HepG2 (cell line): ENCODE measurements around the gene OSBP. TPM values are rescaled to one million over a fixed set of nuclear protein-coding genes. Genes with fewer than 3 reads are reported as not detected.

Source experiments
- ATAC-seq: fragments of 200-7000 bp; cut with Tn5 transposase; 3 replicates; pipeline ENCODE4 v1.9.1; 2020; ENCODE audit warnings: mild to moderate bottlenecking, moderate library complexity
- BruUV-seq: library from RNA; stranded (reverse); fragments of 400-500 nt; replicated peaks from 2 replicates; lab custom pipeline; 2021; lab: Mats Ljungman, UMichigan
- CTCF ChIA-PET: fragments of 300-600 bp; formaldehyde crosslinking; extraction: SDS; loops from one replicate; lab custom pipeline; 2021; ENCODE audit warnings: low total read pairs, inconsistent platforms, low intra/inter-chr PET ratio; lab: Yijun Ruan, JAX
- POLR2A ChIA-PET: fragments of 350-600 bp; sonication (Branson Sonifier 250); formaldehyde crosslinking; loops from one replicate; lab custom pipeline; 2020; ENCODE audit warnings: antibody characterized with exemption, inconsistent platforms; lab: Yijun Ruan, JAX
- DNase-seq: peaks from one replicate; pipeline ENCODE4 v3.0.0-alpha.2; 2015; ENCODE audit warnings: low spot score
- FAIRE-seq: peaks from 3 replicates; lab custom pipeline; 2011; peaks lifted over from hg19 to GRCh38; lab: Jason Lieb, UNC
- H2AFZ ChIP-seq: one replicate; pipeline ENCODE4 v1.6.1; 2011; ENCODE audit warnings: low read length, inconsistent platforms
- H3K27ac ChIP-seq: fragments of 300-600 bp; 3 replicates; pipeline ENCODE4 v1.8.0; 2011; ENCODE audit warnings: mixed run types, mild to moderate bottlenecking, mixed read lengths, low read length, inconsistent platforms; ENCODE audit not compliant: insufficient read depth; ENCODE audit errors: extremely low read length
- H3K27me3 ChIP-seq, 2 experiments: fragments of 200-600 bp in 1 of 2; 2 replicates in 1 of 2; 3 replicates in 1 of 2; pipeline versions ENCODE4 v1.6.0 to v1.8.0; 2011; ENCODE audit warnings: low read length in 2 of 2, mild to moderate bottlenecking in 2 of 2, moderate library complexity in 2 of 2, inconsistent platforms in 1 of 2; ENCODE audit not compliant: insufficient read depth in 2 of 2, control insufficient read depth in 1 of 2
- H3K36me3 ChIP-seq, 2 experiments: fragments of 200-600 bp in 1 of 2; replicated peaks in 1 of 2; 2 replicates in 1 of 2; 3 replicates in 1 of 2; pipeline versions ENCODE4 v1.5.1 to v1.8.0; 2011; ENCODE audit warnings: low read length in 2 of 2, inconsistent platforms in 1 of 2; ENCODE audit not compliant: insufficient read depth in 2 of 2, control insufficient read depth in 1 of 2
- H3K4me1 ChIP-seq: 2 replicates; pipeline ENCODE4 v1.5.1; 2012; ENCODE audit warnings: low read length, inconsistent platforms; ENCODE audit not compliant: insufficient read depth
- H3K4me2 ChIP-seq: 2 replicates; pipeline ENCODE4 v1.6.0; 2011; ENCODE audit warnings: low read depth, low read length, inconsistent platforms
- H3K4me3 ChIP-seq, 3 experiments: fragments of 200-600 bp in 1 of 3; sonication (generic), shearing (Covaris generic) in 1 of 3; replicated peaks in 1 of 3; 2 replicates each; pipeline ENCODE4 v1.5.1; 2011 to 2016; ENCODE audit warnings: low read length in 3 of 3, inconsistent platforms in 2 of 3, low read depth in 2 of 3, mild to moderate bottlenecking in 2 of 3, control low read depth in 1 of 3, mixed read lengths in 1 of 3; ENCODE audit not compliant: insufficient read depth in 1 of 3
- H3K79me2 ChIP-seq: one replicate; pipeline ENCODE4 v1.6.1; 2011; ENCODE audit warnings: low read length, inconsistent platforms; ENCODE audit not compliant: insufficient read depth
- H3K9ac ChIP-seq: 2 replicates; pipeline ENCODE4 v1.6.0; 2011; ENCODE audit warnings: mild to moderate bottlenecking, low read depth, low read length, inconsistent platforms; ENCODE audit not compliant: insufficient read depth
- H3K9me3 ChIP-seq: 2 replicates; pipeline ENCODE4 v1.5.1; 2012; ENCODE audit warnings: mild to moderate bottlenecking, low read length
- H4K20me1 ChIP-seq: 2 replicates; pipeline ENCODE4 v1.6.0; 2011; ENCODE audit warnings: inconsistent platforms, mild to moderate bottlenecking, low read length, moderate library complexity; ENCODE audit not compliant: insufficient read depth
- FOXC1 ChIP-seq: sonication (generic); formaldehyde crosslinking; IDR thresholded peaks from 2 replicates; pipeline ENCODE4 v1.8.0; 2022; ENCODE audit warnings: mild to moderate bottlenecking, missing genetic modification reagents, borderline replicate concordance
- MLXIP ChIP-seq: sonication (generic); formaldehyde crosslinking; IDR thresholded peaks from 2 replicates; pipeline ENCODE4 v1.9.0; 2021; ENCODE audit warnings: missing genetic modification reagents, borderline replicate concordance
- RBM22 ChIP-seq: fragments of 200-400 bp; formaldehyde crosslinking; optimal IDR thresholded peaks from 2 replicates; pipeline ENCODE3; 2017; ENCODE audit warnings: mild to moderate bottlenecking, low read length, moderate library complexity
- ZKSCAN8 ChIP-seq: IDR thresholded peaks from 2 replicates; pipeline ENCODE4 v1.6.1; 2016; ENCODE audit warnings: borderline replicate concordance, missing genetic modification reagents, missing compliant biosample characterization
- ZNF451 ChIP-seq: sonication (generic); formaldehyde crosslinking; IDR thresholded peaks from 2 replicates; pipeline ENCODE4 v1.5.0; 2020; ENCODE audit warnings: mild to moderate bottlenecking, missing genetic modification reagents
- ZNF580 ChIP-seq: IDR thresholded peaks from 2 replicates; pipeline ENCODE4 v1.6.1; 2016; ENCODE audit warnings: low read depth, borderline replicate concordance
- ZNF644 ChIP-seq: IDR thresholded peaks from 2 replicates; pipeline ENCODE4 v1.6.1; 2016; ENCODE audit warnings: low read depth
- WGBS: methylation state at CpG from one replicate; pipeline ENCODE4 v1.1.6; 2017; ENCODE audit warnings: low lambda C conversion rate; 5-methylcytosine and 5-hydroxymethylcytosine counted together
- in situ Hi-C: cut with HindIII; loops from 2 replicates; pipeline ENCODE4 v1.10.0; 2017; ENCODE audit warnings: low pct_unique_long_range_greater_than_20kb; ENCODE audit not compliant: extremely low pct_ligation_motif_present
- intact Hi-C: fragments of 100-400 bp; cut with micrococcal nuclease; formaldehyde crosslinking; loops from one replicate; pipeline ENCODE4 v1.10.0; 2022; ENCODE audit not compliant: unreplicated experiment
- polyA plus RNA-seq, 8 experiments: library from polyadenylated mRNA; depleted of rRNA in 3 of 8; stranded (reverse) in 7 of 8; unstranded in 1 of 8; fragments of >200 nt; fragmentation: Illumina TruSeq in 4 of 8; extraction: Trizol in 4 of 8; gene quantifications; 2 replicates each; pipeline versions ENCODE4 v1.2.1 to v1.2.3, GENCODE V29; 2011 to 2016; ENCODE audit warnings: low read depth in 4 of 8, missing spikeins in 1 of 8, mixed read lengths in 1 of 8; ENCODE audit not compliant: insufficient read depth in 1 of 8
- total RNA-seq, 5 experiments: library from RNA; depleted of rRNA; stranded (reverse); fragments of >200 nt; fragmentation: Illumina TruSeq; extraction: Trizol; gene quantifications; 2 replicates each; pipeline ENCODE4 v1.2.3, GENCODE V29; 2016; ENCODE audit warnings: low read depth in 1 of 5
- TF ChIP-seq, protein P1 (sequence below): sonication (generic); formaldehyde crosslinking; IDR thresholded peaks from 2 replicates; pipeline ENCODE4 v1.5.0; 2020; ENCODE audit warnings: missing genetic modification reagents, mild to moderate bottlenecking, borderline replicate concordance

The OSBP gene
- total and polyA plus RNA-seq, 2 of the 13 experiments (the other 11 are each of a cell fraction or from before 2014, with no cell fraction given) = 12.1 to 13.5 TPM

- Histone ChIP-seq H3K79me2 (no peaks in the 10 kb centered on the region), H3K9ac (no peak overlapping the region), H3K36me3 (no peaks in the 10 kb centered on the region), H3K27ac (no peak overlapping the region), H3K4me2 (no peak overlapping the region), H3K27me3 (no peaks in the 10 kb centered on the region), H3K9me3 (no peaks in the 10 kb centered on the region), H3K4me1 (peaks cover 16% of the 10 kb centered on the region; the same call in 1 of the 2 replicates), H2AFZ (no peak overlapping the region), H4K20me1 (no peaks in the 10 kb centered on the region), H3K4me3 (no peak overlapping the region)
- in situ Hi-C loops = loop anchor here (5.0 kb wide), 1 partner anchor 143 kb away; no protein-coding TSS in a partner anchor
- TF ChIP-seq MLXIP (no peak), ZKSCAN8 (no peak), ZNF580 (CRISPR knock-in tag) (no peak), ZNF451 (no peak), FOXC1 (CRISPR knock-in tag) (no peak), RBM22 (no peak), ZNF644 (no peak)
- TF ChIP-seq, protein P1, sequence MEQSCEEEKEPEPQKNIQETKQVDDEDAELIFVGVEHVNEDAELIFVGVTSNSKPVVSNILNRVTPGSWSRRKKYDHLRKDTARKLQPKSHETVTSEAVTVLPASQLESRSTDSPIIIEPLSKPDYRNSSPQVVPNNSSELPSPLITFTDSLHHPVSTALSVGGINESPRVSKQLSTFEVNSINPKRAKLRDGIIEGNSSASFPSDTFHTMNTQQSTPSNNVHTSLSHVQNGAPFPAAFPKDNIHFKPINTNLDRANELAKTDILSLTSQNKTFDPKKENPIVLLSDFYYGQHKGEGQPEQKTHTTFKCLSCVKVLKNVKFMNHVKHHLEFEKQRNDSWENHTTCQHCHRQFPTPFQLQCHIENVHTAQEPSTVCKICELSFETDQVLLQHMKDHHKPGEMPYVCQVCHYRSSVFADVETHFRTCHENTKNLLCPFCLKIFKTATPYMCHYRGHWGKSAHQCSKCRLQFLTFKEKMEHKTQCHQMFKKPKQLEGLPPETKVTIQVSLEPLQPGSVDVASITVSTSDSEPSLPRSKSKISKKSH (CRISPR knock-in tag) = no peak
- intact Hi-C loops = no loop called here
- DNase-seq (no peak), ATAC-seq (no peak), FAIRE-seq (no peak)
- 30% methylated on average over 1 of the region's 1 CpG for WGBS
- CTCF ChIA-PET = no interaction called here
- POLR2A ChIA-PET = no interaction called here
- BruUV-seq = no TSS peak
These were observed 80.9 kb downstream of the OSBP start for GRCh38 chr11:59534676-59535075.
